NCI-H2107 treated with DMSO at 0.1 percent for 48 hours (cell line): ENCODE results near the gene MTA3.
"Not testable (repeated sequence)": the region's sequence is repeated elsewhere in the genome, so short reads cannot be mapped to it uniquely, and the experiment has no call there.

Experiments used
- DNase-seq: peaks from one replicate; lab custom pipeline; 2025; ENCODE audit not compliant: unreplicated experiment; lab: John Stamatoyannopoulos, UW

Gene MTA3

DNA sequence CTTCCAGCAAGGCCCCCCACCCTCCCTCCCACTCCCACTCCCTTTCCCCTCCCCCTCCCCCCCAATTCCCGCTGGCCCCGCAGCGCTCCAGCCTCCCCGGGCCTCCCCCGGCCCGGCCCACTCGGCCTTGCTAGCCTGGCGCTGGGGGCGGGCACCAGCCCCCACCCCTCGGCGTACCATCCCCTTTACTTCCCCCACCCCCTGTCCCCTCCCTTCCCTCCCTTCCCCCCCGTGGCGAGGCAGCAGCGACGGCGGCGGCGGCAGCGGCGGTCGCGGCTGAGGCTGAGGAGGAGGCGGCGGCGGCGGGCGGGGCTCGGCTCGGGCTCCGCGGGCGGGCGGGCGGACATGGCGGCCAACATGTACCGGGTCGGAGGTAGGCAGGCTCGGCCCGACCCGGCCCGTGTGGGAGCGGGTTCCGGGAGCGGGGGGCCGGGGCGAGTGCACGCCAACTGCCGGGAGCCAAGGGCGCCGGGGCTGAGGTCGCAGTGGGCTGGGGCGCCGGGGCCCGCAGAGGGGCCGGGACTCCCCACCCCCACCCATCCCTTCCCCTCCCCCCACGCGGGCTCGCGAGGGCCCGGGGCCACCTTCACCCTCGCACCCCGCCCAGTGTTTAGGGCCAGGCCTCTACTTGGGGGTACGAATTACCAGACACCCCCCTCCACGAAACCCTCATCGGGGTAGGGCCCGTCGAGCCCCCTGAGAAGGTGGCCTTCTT is at the start of gene MTA3:
MTA3 (plus strand) TSS at position 232 of the 715 bp plus-strand sequence; CDS start at position 346, 114 bp downstream.
- peak; percentile 37 for DNase-seq

DNA sequence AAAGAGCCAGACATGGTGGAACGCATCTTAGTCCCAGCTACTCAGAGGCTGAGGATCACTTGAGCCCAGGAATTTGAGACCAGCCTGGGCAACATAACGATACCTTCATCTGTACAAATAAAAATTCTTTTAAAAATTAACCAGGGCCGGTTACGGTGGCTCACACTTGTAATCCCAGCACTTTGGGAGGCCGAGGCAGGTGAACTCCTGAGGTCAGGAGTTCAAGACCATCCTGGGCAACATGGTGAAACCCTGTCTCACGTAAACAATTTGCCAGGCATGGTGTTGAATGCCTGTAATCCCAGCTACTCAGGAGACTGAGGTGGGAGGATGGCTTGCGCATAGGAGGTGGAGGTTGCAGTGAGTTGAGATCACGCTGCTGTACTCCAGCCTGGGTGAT is 48.8 kb upstream of the MTA3 start:
- no peak for DNase-seq

DNA sequence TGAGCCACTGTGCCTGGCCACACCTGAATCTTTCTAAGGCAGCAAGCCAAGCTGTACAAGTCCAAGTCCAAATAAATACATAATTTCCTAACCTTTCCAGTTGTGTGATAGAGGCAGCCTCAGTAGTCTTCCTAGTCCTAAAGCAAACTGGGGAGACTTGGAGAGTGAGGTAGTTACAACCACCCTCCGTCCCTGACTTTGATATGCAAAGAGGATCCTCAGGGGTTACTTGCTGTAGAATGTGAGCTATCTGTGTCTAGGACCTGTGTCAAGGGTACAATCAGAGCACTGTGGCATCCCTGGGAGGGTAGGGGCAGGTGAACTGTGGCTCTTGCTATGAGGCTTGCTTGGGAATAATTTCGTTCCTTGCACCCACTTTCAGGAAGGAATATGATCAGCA is 46.4 kb upstream of the MTA3 start:
- no peak for DNase-seq

DNA sequence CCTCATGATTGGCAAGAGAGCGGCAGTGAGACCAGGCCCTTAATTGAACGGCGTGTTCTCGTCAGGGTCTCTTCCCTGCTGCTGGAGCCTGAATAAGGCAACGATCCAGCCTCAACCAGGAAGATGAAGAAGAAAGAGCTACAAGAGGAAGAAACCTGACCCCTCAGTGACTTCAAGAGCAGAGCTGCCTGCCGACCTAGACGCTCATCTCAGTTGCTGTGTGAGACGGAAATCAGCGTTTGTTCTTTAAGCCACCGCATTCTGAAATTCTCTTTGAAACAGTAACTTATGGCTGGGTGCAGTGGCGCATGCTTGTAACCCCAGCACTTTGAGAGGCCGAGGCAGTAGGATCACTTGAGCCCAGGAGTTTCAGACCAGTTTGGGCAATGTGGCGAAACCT is 45.1 kb upstream of the MTA3 start:
- DNase-seq, result peak; percentile 73

DNA sequence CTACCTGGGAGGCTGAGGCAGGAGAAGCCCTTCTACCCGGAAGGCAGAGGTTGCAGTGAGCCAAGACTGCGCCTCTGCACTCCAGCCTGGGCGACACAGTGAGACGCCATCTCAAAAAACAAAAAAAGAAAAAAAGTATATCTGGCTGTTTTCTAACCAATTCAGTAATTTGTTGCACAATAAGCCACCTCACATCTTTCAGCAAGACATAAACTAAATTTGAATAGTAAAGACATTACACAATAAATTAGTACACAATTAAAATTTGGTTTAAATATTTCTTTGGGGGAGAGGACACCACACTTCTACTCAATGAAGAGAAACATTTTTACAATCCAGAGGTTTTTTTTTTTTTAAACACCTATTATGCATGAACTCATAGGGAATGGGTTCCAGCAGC is 36.0 kb upstream of the MTA3 start:
- DNase-seq, result no peak

DNA sequence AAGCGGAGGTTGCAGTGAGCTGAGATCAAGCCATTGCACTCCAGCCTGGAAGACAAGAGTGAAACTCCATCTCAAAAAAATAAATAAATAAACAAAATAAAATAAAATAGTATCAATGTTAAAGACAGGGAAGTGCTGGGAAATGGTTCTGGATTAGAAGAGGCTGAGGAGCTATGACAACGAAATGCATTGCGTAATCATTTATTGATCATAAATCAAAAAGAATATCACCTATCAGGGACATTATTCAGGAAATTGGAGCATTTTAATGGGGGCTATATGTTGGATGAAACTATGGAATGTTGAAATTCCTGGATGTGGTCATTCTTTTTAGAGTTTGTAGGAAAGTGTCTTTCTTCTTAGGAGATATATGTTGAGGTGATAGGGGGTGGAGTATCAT is 30.9 kb upstream of the MTA3 start:
- DNase-seq, result no peak

DNA sequence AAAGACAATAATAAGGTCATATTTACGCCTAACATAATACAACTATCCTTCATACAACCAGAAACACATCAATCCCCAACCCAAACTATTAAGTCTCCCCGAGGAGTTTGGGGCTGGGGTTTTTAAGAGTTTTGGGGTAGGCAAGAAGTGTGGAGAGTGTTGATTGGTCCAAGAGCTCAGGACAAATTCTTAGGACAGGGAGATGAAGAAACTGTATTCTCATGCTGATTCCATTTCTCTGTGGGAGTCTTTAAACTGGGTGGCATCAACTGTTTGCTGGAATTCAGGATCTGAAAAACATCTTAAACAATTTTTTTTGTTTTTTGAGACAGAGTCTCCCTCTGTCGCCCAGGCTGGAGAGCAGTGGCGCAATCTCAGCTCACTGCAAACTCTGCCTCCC is 25.6 kb upstream of the MTA3 start:
- no peak for DNase-seq

DNA sequence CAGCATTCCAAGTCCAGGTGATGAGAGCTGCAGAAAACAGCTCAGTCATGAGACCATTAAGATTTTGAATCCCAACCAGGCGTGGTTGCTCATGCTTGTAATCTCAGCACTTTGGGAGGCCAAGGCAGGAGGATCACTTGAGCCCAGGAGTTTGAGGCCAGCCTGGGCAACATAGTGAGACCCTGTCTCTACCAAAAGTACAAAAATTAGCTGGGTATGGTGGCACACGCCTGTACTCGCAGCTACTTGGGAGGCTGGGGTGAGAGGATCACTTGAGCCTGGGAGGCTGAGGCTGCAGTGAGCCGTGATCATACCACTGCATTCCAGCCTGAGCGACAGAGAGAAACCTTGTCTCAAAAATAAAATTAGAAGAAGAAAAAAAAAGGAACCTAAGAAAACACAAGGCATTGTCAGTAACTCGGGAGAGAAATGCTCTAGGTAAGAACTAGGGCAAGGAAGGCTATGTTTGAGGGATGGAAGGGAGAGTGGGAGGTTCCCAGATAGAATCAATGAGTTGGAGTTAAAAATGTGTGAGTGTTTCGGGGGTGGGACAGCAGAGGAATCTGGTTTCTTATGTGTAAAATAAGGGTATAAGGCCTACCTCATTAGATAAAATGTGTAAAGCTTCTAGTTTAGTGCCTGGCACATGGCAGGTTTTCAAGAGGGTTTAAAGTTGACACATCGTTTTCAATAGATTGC is 23.3 kb upstream of the MTA3 start:
- DNase-seq, result no peak

DNA sequence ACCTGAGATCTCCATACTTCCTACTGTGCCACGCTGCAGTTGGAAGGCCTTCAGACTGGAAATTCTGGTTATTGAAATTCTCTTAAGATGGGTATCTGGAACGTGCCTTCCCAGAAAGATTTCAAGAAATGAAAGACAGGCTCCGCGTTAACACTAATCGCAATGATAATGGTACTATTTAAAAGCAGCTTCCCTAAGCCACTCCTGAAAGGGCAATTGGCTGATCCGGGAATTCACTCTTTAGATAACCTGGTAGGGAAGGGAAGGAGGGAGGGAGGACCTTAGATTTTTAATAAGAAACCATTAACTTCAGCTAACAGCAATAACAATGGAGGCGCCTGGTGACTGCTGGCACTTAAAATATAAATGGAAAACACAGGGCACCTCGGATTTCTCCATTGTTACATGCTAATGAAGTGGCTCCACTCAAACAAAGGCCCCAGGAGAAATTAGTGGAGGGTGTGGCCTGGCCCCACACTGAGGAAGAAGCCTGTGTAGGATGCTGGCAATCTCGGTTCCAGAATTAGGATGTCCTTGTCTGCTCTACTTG is 22.5 kb upstream of the MTA3 start:
- DNase-seq, result peak; percentile 55

DNA sequence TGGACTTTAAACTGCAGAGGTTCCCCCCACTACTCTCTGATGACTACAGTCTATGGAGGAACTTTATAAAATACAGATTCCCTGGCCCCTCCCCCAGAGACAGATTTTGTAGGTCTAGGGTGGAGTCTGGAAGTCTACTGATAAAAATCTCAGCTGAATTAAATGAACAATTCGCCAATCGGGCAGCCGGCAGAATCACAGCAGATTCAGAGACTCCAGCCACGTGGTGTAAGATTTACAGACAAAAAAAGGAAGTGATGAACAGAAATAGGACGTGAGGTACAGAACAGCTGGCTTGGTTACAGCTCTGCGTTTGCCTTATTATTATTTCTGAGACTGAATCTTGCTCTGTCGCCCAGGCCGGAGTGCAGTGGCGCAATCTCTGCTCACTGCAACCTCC is 21.4 kb upstream of the MTA3 start:
- no peak for DNase-seq

DNA sequence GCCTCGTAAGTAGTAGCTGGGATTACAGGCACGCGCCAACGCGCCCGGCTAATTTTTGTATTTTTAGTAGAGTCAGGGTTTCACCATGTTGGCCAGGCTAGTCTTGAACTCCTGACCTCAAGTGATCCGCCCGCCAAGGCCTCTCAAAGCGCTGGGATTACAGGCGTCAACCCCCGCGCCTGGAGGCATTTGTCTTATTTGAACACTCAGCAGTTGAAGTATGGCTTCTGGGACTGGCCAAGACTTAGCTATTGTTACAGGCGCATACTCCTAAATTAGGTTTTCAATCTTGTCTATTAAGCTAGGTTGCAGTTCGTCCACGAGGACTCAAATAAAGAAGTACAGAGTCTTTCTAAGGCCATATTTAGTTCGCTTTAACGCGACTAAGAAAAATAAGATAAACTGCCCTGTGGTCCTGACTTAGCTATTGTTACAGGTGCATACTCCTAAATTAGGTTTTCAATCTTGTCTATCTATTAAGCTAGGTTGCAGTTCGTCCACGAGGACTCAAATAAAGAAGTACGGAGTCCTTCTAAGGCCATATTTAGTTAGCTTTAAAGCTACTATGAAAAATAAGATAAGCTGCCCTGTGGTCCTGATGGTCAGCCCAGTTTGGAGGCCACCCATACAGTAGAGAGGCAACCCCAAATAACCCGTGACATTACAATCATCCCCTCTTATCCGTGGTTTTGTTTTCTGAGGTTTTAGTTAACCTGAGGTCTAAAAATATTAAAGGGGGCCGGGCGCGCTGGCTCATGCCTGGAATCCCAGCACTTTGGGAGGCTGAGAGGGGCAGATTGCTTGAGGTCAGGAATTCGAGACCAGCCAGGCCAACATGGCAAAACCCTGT is 20.8 kb upstream of the MTA3 start:
- DNase-seq, result no peak

DNA sequence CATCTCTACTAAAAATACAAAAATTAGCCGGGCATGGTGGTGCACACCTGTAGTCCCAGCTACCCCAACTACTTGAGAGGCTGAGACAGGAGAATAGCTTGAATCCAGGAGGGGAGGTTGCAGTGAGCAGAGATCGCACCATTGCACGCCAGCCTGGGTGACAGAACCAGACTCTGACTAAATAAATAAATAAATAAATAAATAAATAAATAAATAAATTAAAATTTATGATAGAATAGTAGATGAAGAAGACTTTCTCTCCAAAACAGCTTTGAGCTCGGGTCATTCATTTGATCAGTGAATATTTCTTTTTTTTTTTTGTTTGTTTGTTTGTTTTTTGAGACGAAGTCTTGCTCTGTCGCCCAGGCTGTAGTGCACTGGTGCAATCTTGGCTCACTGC is 17.6 kb upstream of the MTA3 start:
- DNase-seq, result no peak

DNA sequence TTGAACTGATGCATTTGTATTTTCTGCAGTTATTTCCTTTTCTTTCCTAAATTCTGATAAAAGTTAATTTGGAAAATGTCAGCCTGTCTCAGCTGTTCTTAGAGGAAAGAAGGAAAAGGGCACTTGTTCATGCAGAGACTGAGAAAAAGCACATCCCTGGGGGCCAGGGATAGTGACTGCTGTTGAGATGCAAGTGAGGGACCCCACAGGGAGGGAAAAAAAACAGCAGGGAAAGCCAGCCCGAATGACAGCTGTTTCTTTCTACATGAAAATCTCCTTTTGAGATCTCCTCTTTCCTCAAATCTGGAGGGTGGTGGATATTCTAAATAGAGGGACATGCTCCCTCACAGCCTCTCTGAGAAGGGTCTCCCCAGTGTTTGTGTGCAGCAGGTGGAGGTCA is 14.0 kb upstream of the MTA3 start:
- no peak for DNase-seq

DNA sequence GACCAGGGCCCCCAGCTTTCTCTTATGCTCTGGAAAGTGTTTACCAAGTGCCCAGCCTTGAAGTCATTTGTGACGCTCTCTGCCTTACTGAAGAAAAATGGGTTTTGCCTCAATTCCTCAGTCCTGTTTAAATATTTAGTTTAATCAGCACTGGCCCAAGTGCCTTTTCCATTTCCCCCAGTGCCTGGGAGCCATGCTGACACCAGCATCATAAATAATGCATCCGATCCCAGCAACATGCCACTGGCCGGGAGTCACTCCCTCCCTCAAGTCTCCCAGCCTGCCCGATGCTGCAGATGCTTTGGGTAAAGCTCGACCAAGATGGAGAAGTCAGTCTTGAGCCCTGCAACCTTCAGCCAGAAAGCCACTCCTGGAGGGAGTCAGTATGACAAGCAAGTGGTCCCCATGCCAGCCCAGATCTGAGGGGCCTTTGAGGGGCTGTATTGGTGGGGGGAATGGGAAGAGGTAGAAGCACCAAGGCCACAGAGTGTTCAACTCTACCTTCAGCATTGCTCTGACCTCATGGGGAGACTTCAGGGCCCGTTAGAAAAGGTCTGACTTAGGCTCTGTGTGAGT is 12.0 kb upstream of the MTA3 start:
- DNase-seq, result no peak

DNA sequence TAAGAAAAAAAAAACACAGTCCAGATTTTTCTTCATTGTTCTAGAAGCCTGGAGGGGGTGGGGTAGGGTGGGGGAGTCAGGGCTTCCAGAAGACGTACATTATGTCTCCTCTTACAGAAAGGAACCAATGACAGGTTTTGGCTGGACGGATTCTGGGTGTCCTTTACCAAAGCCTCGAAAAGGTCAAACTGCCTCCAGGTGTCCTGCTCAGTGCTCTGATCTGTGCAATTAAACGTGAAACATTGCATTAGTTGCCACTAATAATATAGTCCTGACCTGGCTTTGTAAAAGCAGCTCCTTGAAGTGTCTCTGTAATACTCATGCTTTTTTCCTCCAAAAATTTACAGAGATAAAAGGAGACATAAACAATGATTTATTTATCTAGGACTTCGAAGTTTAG is 11.1 kb upstream of the MTA3 start:
- no peak for DNase-seq

DNA sequence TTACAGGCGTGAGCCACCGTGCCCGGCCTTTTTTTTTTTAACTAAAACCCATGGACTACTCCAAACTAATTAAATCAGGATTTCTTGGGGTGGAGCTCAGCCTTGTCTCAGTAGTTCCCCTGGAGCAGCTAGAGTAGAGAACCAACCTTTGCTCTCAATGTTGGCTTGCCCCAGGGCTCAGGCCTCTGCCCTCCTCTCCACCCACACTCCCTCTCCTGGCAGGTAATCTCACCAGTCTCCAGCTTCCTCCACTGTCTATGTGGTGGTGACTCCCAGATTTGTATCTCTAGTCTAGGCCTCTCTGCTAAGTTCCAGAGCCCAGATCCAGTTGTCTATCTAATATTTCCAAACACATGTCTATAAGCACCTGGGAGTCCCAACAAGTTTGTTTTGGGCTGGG is 9.6 kb upstream of the MTA3 start:
- DNase-seq, result no peak

DNA sequence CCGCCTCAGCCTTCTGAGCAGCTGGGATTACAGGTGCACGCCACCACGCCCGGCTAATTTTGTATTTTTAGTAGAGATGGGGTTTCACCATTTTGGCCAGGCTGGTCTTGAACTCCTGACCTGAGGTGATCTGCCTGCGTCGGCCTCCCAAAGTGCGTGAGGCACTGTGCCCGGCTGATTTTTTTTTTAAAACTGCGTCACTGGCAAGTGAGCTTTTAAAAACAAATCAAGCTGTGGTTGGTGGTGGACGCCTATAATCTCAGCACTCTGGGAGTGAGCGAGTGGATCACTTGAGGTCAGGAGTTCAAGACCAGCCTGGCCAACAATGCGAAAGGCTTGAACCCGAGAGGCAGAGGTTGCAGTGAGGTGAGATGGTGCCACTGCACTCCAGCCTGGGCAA is 8.3 kb upstream of the MTA3 start:
- not testable (repeated sequence) for DNase-seq

DNA sequence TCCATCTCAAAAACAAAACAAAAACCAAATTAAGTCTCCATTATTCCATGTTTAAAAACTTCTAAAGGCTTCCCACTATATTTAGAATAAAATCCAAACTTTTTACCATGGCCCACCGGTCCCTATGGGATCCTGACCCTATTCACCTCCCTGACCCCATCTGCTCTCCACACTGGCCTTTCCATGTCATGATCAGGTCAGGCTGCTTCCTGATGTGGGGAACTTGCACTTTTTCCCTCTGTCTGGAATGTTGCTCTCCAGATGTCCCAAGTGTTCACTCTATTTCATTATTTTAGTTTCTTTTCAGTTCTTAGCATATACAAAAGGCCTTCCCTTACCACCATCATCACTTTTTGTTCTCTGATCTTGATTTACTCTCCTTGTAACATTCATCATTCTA is 7.5 kb upstream of the MTA3 start:
- no peak for DNase-seq

DNA sequence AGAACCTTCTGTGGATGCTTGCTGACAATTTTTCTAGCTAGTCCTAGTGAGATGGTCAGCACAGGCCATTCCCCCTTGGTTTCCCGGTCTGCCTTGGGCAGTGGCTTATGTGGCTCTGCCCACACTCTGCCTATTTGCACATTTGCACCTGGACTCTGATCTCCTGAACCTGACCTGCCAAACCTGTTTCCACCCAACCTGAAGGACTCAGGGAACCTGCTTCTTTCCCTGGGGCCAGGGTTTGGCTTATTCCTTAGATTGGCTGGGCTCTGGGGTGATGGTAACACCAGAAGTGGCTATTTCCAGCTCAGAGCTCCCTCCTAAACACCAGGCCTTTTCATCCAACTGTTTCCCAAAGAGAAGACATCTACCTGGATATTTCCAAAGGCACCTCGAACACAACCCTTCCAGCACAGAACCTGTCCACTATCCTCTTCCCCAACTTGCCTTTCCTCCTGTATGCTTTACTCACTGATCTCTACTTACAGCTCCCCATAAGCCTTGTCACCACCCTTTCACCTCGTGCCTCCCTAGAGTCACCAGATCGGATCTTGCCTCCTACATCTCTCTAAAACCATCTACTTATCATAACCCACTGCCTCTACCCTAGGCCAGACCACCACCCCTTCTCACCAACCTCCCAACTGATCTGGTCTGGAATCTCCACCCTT is 5.8 kb upstream of the MTA3 start:
- DNase-seq, result no peak

DNA sequence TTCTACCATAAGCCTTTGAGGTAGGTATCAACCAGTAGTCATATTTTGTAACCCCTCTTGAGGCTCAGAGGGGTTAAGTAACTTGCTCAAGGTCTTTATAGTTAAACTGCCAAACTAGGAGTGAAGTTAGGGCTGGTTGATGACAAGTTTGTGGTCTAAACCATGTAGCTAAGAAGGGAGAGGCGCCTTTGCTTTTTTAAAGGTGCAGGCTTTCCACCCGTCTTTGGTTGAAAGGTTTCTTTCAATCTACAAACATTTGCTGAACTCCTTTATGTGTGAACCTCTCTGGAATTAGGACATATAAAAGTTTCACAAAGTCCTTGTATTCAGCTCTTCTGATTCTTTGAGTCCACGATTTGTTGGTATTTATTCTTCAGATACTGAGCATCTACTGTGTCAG is 2.4 kb upstream of the MTA3 start:
- DNase-seq, result no peak

DNA sequence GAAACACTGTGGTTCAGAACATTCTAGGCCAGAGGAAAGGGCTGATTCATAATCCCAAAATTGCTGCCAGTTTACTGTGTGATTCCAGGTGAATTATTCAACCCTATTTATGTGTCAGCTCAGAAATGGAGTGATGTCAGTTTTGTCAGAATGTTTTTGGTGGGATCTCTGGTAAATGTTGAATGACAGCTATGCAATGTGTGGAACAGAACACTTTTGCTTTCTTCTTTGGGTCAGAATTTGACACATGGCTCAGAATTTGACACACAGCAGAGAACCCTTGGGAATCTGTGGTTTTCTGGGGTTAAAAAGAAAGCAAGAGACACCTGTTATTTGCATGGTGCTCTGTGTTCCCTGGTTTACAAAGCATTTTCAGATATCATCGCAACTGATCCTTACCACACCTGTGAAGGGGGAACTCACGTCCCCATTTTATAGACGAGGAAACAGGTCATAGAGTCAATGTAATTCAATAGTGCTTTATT is 1.6 kb upstream of the MTA3 start:
- peak; percentile 63 for DNase-seq
